Measurements from ENCODE around the gene MAN1C1.

The MAN1C1 gene

DNA sequence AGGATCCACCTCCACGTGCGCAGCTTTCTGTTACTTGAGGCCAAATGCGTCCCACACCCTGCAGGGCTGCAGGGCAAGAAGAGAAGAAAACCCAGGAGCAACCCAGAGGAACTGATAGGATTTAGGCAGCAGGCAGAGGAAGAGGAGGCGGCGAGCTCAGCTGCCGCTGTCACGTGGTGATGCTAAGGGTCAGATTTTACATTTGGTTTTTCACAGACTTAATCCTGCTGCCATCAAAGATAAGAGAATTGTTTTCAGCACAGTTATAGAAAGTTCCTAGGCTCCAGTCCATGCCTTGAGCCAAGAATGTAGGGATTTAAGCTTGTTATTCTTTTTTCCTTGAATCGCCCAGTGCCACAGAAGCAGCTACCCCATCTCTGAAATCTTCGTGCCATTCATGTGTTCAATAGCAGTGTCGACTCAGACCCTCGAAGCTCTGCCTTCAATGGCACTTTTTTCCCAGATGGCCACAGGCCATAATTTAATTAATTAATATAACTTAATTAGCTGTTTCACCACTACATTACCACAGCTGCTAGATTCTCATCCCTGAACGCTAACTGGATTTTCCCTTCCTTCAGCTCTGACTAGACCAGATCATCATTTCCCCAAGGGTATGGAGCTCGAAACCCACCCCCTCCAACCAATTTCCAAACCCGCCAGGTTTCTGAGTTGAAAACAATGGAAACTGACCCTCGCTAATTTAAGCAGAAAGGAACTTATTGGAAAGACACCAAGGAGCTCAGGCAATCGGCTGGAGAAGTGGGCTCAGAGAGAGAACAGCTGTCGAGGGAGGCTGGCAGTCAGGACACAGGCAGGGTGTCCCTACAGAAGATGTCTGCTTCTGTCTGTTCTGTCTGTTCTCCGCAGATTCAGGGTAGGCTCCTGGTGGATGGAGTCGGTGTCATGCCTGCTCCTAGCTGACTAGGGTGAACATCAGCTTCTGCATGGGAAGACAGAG is 37.0 kb upstream of the MAN1C1 start:
- TF ChIP-seq TCF4 (CRISPR knock-in tag; IDR thresholded peaks at IDR 0.05; ENCODE audit: borderline replicate concordance) (peak; percentile 86), GLIS3 (CRISPR knock-in tag; IDR thresholded peaks at IDR 0.05) (0 out of 2 replicates have a peak, but pooled peaks have one; percentile 65), CSDC2 (CRISPR knock-in tag; IDR thresholded peaks at IDR 0.05) (no peak), ZNF8 (CRISPR knock-in tag; IDR thresholded peaks at IDR 0.05) (peak; percentile 49; the same call in 1 of the 2 replicates), ISL1 (CRISPR knock-in tag; IDR thresholded peaks at IDR 0.05) (0 out of 2 replicates have a peak, but pooled peaks have one; percentile 17)
- peak; percentile 26; the same call in 2 of the 3 replicates for ATAC-seq

DNA sequence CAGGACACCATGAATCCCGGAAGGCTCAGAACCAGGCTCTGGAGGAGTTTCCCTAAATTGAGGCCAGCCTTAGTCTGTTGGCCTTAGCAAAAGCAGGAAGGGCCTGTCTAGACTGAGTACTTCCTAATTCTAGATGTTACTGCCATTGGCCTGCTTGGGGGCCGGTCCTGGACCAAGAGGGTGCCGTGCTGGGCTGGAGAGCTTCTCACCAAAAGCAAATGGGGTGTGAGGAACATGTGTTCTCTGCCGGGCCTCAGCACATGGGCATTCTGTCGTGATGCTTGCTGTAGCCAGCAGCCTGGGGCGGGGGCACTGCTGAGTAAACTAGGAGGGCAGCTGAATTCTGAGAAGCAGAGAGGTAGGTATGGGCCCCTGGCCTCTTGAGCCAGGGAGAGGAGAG is 35.7 kb upstream of the MAN1C1 start:
- no peak for ATAC-seq
- TF ChIP-seq GLIS3 (CRISPR knock-in tag; IDR thresholded peaks at IDR 0.05) = no peak
- TF ChIP-seq, protein P1, sequence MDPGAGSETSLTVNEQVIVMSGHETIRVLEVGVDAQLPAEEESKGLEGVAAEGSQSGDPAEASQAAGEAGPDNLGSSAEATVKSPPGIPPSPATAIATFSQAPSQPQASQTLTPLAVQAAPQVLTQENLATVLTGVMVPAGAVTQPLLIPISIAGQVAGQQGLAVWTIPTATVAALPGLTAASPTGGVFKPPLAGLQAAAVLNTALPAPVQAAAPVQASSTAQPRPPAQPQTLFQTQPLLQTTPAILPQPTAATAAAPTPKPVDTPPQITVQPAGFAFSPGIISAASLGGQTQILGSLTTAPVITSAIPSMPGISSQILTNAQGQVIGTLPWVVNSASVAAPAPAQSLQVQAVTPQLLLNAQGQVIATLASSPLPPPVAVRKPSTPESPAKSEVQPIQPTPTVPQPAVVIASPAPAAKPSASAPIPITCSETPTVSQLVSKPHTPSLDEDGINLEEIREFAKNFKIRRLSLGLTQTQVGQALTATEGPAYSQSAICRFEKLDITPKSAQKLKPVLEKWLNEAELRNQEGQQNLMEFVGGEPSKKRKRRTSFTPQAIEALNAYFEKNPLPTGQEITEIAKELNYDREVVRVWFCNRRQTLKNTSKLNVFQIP (CRISPR knock-in tag; IDR thresholded peaks at IDR 0.05; ENCODE audit: borderline replicate concordance, low read depth) = no peak

DNA sequence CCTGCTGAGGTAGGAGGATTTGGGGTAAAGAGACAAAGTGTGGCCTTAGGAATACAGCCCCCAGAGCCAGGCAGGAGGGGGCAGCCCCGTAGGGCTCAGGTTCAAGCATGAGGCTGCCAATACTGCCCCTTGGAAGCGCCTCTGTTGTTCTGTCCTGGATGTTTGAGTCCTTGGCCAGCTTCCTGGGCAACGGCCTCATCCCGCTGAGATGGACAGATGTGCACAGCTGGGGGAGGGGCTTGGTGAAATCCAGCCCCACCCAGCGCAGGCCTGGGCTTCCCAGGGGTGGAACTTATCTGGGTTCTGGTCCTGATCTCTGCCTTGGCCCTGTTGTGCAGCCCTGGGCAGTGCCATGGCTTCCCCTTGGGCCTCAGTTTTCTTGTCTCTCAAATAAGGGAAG is 34.8 kb upstream of the MAN1C1 start:
- no peak for ATAC-seq
- TF ChIP-seq ZC3H10 (CRISPR knock-in tag; IDR thresholded peaks at IDR 0.05) = no peak

DNA sequence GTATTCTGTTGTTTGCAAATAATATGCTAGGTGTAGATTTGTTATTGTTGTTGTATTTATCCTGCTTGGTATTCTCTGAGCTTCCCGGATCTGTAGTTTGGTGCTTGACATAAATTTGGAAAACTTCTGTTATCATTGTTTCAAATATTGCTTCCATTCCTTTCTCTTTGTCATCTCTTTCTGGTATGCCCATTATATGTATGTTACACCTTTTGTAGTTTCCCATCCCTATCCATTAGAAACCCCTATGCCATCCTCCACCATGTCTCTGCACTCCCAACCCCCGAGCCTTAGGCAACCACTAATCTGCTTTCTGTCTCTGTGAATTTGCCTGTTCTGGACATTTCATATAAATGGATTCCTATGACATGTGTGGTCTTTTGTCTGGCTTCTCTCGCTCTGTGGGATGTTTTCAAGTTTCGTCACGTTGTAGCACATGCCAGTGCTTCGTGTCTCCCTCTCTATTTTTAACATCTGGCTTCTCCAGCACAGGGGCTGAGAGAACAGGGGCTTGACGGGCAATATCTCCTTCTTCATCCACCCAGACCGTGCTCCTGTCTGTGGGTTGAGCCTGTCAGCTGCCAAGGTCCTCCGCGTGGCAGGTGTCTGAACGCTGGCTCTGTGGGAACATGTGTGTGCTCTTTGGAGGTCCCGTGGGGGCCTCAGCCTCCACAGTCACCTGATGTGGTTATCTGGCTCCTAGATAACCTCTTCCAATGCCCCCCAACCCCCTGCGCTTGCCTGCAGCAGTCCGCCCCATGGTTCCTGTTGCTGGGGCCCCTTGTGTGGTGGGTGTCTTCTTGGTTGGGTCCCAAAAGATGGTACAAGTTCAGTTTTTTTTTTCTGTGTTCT is 32.8 kb upstream of the MAN1C1 start:
- no peak for ATAC-seq

DNA sequence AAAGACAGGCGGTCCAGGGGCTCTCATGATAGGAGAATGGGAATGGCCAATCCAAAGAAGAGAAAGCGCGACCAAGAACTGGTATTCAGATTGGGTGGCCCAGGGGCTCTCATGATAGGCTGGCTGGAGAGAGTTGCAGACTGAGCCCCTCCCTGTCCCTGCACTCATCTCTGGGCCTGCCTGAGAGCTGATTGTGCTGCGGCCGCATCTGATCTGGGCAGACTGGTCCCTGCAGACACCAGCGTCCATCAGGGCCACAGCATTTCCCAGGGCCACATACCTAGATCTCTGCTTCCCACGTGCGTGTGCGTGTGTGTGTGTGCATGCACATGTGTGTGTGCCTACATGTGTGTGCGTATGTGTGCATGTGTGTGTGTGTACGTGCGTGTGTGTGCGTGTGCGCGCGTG is 30.4 kb upstream of the MAN1C1 start:
- no peak for TF ChIP-seq TCF4 (CRISPR knock-in tag; IDR thresholded peaks at IDR 0.05; ENCODE audit: borderline replicate concordance)
- no peak for TF ChIP-seq TOX (CRISPR knock-in tag; IDR thresholded peaks at IDR 0.05; ENCODE audit: borderline replicate concordance)
- no peak for TF ChIP-seq ARNTL (CRISPR knock-in tag; IDR thresholded peaks at IDR 0.05; ENCODE audit: borderline replicate concordance, low read depth)
- no peak for TF ChIP-seq BACH2 (CRISPR knock-in tag; IDR thresholded peaks at IDR 0.05; ENCODE audit: borderline replicate concordance)
- no peak for ATAC-seq

More for the DNA sequence above, 32.8 kb upstream of the MAN1C1 start:
- TF ChIP-seq, protein P2, sequence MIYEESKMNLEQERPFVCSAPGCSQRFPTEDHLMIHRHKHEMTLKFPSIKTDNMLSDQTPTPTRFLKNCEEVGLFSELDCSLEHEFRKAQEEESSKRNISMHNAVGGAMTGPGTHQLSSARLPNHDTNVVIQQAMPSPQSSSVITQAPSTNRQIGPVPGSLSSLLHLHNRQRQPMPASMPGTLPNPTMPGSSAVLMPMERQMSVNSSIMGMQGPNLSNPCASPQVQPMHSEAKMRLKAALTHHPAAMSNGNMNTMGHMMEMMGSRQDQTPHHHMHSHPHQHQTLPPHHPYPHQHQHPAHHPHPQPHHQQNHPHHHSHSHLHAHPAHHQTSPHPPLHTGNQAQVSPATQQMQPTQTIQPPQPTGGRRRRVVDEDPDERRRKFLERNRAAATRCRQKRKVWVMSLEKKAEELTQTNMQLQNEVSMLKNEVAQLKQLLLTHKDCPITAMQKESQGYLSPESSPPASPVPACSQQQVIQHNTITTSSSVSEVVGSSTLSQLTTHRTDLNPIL (CRISPR knock-in tag; IDR thresholded peaks at IDR 0.05; ENCODE audit: low read depth) = no peak
- TF ChIP-seq SNAI2 (CRISPR knock-in tag; IDR thresholded peaks at IDR 0.05) (no peak), TCF4 (CRISPR knock-in tag; IDR thresholded peaks at IDR 0.05; ENCODE audit: borderline replicate concordance) (no peak), ARNTL (CRISPR knock-in tag; IDR thresholded peaks at IDR 0.05; ENCODE audit: borderline replicate concordance, low read depth) (no peak), ESRRG (CRISPR knock-in tag; IDR thresholded peaks at IDR 0.05) (no peak), ZNF565 (CRISPR knock-in tag; conservative IDR thresholded peaks at IDR 0.05; ENCODE audit: low read depth) (no peak), BACH2 (CRISPR knock-in tag; IDR thresholded peaks at IDR 0.05; ENCODE audit: borderline replicate concordance) (no peak)
- TF ChIP-seq, protein P3, sequence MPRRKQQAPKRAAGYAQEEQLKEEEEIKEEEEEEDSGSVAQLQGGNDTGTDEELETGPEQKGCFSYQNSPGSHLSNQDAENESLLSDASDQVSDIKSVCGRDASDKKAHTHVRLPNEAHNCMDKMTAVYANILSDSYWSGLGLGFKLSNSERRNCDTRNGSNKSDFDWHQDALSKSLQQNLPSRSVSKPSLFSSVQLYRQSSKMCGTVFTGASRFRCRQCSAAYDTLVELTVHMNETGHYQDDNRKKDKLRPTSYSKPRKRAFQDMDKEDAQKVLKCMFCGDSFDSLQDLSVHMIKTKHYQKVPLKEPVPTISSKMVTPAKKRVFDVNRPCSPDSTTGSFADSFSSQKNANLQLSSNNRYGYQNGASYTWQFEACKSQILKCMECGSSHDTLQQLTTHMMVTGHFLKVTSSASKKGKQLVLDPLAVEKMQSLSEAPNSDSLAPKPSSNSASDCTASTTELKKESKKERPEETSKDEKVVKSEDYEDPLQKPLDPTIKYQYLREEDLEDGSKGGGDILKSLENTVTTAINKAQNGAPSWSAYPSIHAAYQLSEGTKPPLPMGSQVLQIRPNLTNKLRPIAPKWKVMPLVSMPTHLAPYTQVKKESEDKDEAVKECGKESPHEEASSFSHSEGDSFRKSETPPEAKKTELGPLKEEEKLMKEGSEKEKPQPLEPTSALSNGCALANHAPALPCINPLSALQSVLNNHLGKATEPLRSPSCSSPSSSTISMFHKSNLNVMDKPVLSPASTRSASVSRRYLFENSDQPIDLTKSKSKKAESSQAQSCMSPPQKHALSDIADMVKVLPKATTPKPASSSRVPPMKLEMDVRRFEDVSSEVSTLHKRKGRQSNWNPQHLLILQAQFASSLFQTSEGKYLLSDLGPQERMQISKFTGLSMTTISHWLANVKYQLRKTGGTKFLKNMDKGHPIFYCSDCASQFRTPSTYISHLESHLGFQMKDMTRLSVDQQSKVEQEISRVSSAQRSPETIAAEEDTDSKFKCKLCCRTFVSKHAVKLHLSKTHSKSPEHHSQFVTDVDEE (CRISPR knock-in tag; IDR thresholded peaks at IDR 0.05) = no peak
- TF ChIP-seq, protein P1 (CRISPR knock-in tag; IDR thresholded peaks at IDR 0.05; ENCODE audit: borderline replicate concordance, low read depth) = no peak

Data from SK-N-SH treated with all-trans-retinoic acid at 6 μM for 48 hours (cell line).